Measurements from ENCODE around the gene ADAT2. TPM values are rescaled to one million over a fixed set of nuclear protein-coding genes. Genes with fewer than 3 reads are reported as not detected.

The ADAT2 gene
- total and polyA plus RNA-seq, 2 of the 4 experiments (the other 2 are of a cell fraction) = 2.7 to 5.4 TPM

GRCh38 chr6:143396497-143397226, 53.8 kb downstream of the ADAT2 start:
- H3K4me3 ChIP-seq (ENCODE audit: insufficient read depth, low read depth, low read length) = no peak overlapping the region
- no peak overlapping the region for H3K56ac ChIP-seq (ENCODE audit: extremely low read depth, insufficient read depth, low read length)
- ATAC-seq (ENCODE audit: low read depth) = no peak
- no peaks in the 10 kb centered on the region for H3K9me1 ChIP-seq (ENCODE audit: insufficient read depth, low read length)
- no peak overlapping the region for H2AK5ac ChIP-seq (ENCODE audit: low read depth, low read length)
- ChIA-PET POLR2A (ENCODE audit: unreplicated experiment) (no interaction called here), CTCF (interaction anchor here (0.7 kb wide), 1 partner anchor 143 kb away, joined by 3 read pairs; no protein-coding TSS in a partner anchor)
- no peak overlapping the region for H4K91ac ChIP-seq (ENCODE audit: insufficient read depth, low read depth, low read length)
- intact Hi-C loops (cut with micrococcal nuclease) = no loop called here
- no peaks in the 10 kb centered on the region for H4K20me1 ChIP-seq (ENCODE audit: insufficient read depth, low read length)
- no peaks in the 10 kb centered on the region for H3K79me1 ChIP-seq (ENCODE audit: low read depth in 1 of 2, low read length in 2 of 2)
- H3K4me1 ChIP-seq (ENCODE audit: control insufficient read depth, insufficient read depth, low read length) = peaks cover 3% of the 10 kb centered on the region; the same call in 1 of the 2 replicates
- no TSS peak for BruUV-seq (replicated peaks)
- in situ Hi-C loops (cut with MboI; ENCODE audit: low sequenced_read_pairs) = no loop called here
- no peak overlapping the region for H4K5ac ChIP-seq (ENCODE audit: low read depth, low read length)
- DNase-seq = no peak
- no peak overlapping the region for H3K18ac ChIP-seq (ENCODE audit: low read depth, low read length)
- H3K27me3 ChIP-seq (ENCODE audit: control insufficient read depth, insufficient read depth, low read length) = no peaks in the 10 kb centered on the region; the same call in 1 of the 2 replicates
- dilution Hi-C loops (cut with HindIII; ENCODE audit: low sequenced_read_pairs, unreplicated experiment) = no loop called here
- no peak overlapping the region for H2AFZ ChIP-seq (replicated peaks; ENCODE audit: low read length, poor library complexity)
- H3K36me3 ChIP-seq (ENCODE audit: control insufficient read depth, insufficient read depth, low read length) = no peaks in the 10 kb centered on the region
- H2AK9ac ChIP-seq (replicated peaks; ENCODE audit: low read depth, low read length, poor library complexity) = no peak overlapping the region
- H3K23ac ChIP-seq (ENCODE audit: low read depth, low read length) = no peak overlapping the region
- H3K4ac ChIP-seq (ENCODE audit: low read depth, low read length) = no peak overlapping the region
- no peak overlapping the region for H2BK120ac ChIP-seq (ENCODE audit: low read depth, low read length)
- H2BK5ac ChIP-seq (ENCODE audit: low read depth, low read length, poor library complexity, severe bottlenecking) = no peak overlapping the region
- H3K14ac ChIP-seq (replicated peaks; ENCODE audit: low read depth, low read length) = no peak overlapping the region
- no CpG with 5 or more reads among the region's 10 CpGs for WGBS, 2 experiments (ENCODE audit: extremely low coverage in 2 of 2, insufficient read length in 1 of 2)
- H2BK15ac ChIP-seq (ENCODE audit: low read depth, low read length) = no peak overlapping the region
- TF ChIP-seq RFX5 (IDR thresholded peaks at IDR 0.05; ENCODE audit: low read depth, low read length) = no peak
- no peak for TF ChIP-seq BHLHE40 (IDR thresholded peaks at IDR 0.05; ENCODE audit: low read depth, low read length)
- TF ChIP-seq CEBPB (IDR thresholded peaks at IDR 0.05; ENCODE audit: low read depth, low read length) = no peak
- TF ChIP-seq CTCF (conservative IDR thresholded peaks at IDR 0.05; ENCODE audit: low read depth, low read length) = no peak
- no peak for TF ChIP-seq POLR2A (IDR thresholded peaks at IDR 0.05; ENCODE audit: low read depth, low read length)
- TF ChIP-seq CHD1 (IDR thresholded peaks at IDR 0.05; ENCODE audit: low read depth, low read length) = no peak
- no peak for TF ChIP-seq NFE2L2 (IDR thresholded peaks at IDR 0.05; ENCODE audit: low read depth, low read length)
- TF ChIP-seq MAFK (IDR thresholded peaks at IDR 0.05; ENCODE audit: low read depth, low read length) = no peak
- TF ChIP-seq ELK1 (IDR thresholded peaks at IDR 0.05; ENCODE audit: borderline replicate concordance, low read depth, low read length) = no peak
- TF ChIP-seq USF2 (IDR thresholded peaks at IDR 0.05; ENCODE audit: low read depth, low read length) = no peak
- TF ChIP-seq MAZ (IDR thresholded peaks at IDR 0.05; ENCODE audit: borderline replicate concordance, low read depth, low read length) = no peak
- TF ChIP-seq RAD21 (IDR thresholded peaks at IDR 0.05; ENCODE audit: low read length) = no peak
- TF ChIP-seq MXI1 (IDR thresholded peaks at IDR 0.05; ENCODE audit: borderline replicate concordance, low read depth, low read length) = no peak
- TF ChIP-seq FOS (IDR thresholded peaks at IDR 0.05; ENCODE audit: low read depth, low read length) = no peak
- TF ChIP-seq SMC3 (IDR thresholded peaks at IDR 0.05; ENCODE audit: low read depth, low read length) = no peak
- TF ChIP-seq RCOR1 (IDR thresholded peaks at IDR 0.05; ENCODE audit: insufficient replicate concordance, low read length) = no peak
- no peak overlapping the region for H3K9ac ChIP-seq (ENCODE audit: low read depth, low read length)
- no peak overlapping the region for H3K27ac ChIP-seq (ENCODE audit: insufficient read depth, low read length)
- no peak overlapping the region for H4K8ac ChIP-seq (ENCODE audit: low read depth in 2 of 2, low read length in 2 of 2)
- H3K9me3 ChIP-seq (ENCODE audit: control insufficient read depth, insufficient read depth, low read length) = no peaks in the 10 kb centered on the region
- no peak overlapping the region for H2BK20ac ChIP-seq (ENCODE audit: low read depth, low read length)
- H3K4me2 ChIP-seq (ENCODE audit: low read depth, low read length) = no peak overlapping the region
